Heart right ventricle (tissue), 16 donors: ENCODE measurements around the gene RBMS3. TPM values are rescaled to one million over a fixed set of nuclear protein-coding genes. Genes with fewer than 3 reads are reported as not detected.

Experiments used
- ATAC-seq, 8 donors: fragments of 200-7000 bp; cut with Tn5 transposase; one replicate each; pipeline ENCODE4 v1.9.1; 2020; ENCODE audit warnings: mild to moderate bottlenecking in 8 of 8, moderate library complexity in 8 of 8, moderate number of reproducible peaks in 1 of 8
- DNase-seq, 2 donors: peaks; one replicate each; pipeline ENCODE4 v3.0.0-alpha.2; 2020
- H3K27ac ChIP-seq, 10 donors: fragments of 200-600 bp; sonication (generic) in 2 of 10; one replicate each; pipeline versions ENCODE4 v1.5.0 to v1.8.0; 2020 to 2022; ENCODE audit warnings: mild to moderate bottlenecking in 3 of 10
- H3K27me3 ChIP-seq, 7 donors: fragments of 200-600 bp; one replicate each; pipeline ENCODE4 v1.8.0; 2021 to 2022; ENCODE audit warnings: mild to moderate bottlenecking in 2 of 7
- H3K36me3 ChIP-seq, 9 donors: fragments of 200-600 bp; sonication (generic) in 1 of 9; one replicate each; pipeline versions ENCODE4 v1.5.0 to v1.8.0; 2020 to 2022; ENCODE audit warnings: mild to moderate bottlenecking in 2 of 9
- H3K4me1 ChIP-seq, 9 donors: fragments of 200-600 bp; sonication (generic) in 1 of 9; one replicate each; pipeline versions ENCODE4 v1.5.0 to v1.8.0; 2020 to 2022; ENCODE audit warnings: mild to moderate bottlenecking in 4 of 9
- H3K4me3 ChIP-seq, 10 donors: fragments of 200-600 bp; sonication (generic) in 2 of 10; one replicate each; pipeline versions ENCODE4 v1.5.0 to v1.8.0; 2020 to 2022; ENCODE audit warnings: mild to moderate bottlenecking in 7 of 10, moderate library complexity in 2 of 10
- H3K9me3 ChIP-seq, 11 donors: fragments of 200-600 bp in 10 of 11; sonication (generic) in 2 of 11; one replicate each; pipeline versions ENCODE4 v1.5.0 to v1.8.0; 2013 to 2022; ENCODE audit warnings: mild to moderate bottlenecking in 2 of 11, control low read depth in 1 of 11, moderate library complexity in 1 of 11
- CTCF ChIP-seq, 9 donors: fragments of 200-600 bp; sonication (generic) in 2 of 9; IDR thresholded peaks; one replicate each; pipeline versions ENCODE4 v1.5.0 to v1.8.0; 2021 to 2022; ENCODE audit warnings: antibody characterized with exemption in 9 of 9, mild to moderate bottlenecking in 5 of 9, moderate library complexity in 1 of 9
- WGBS, 2 donors: extraction: QIAGEN DNeasy Blood & Tissue Kit; methylation state at CpG; one replicate each; pipeline ENCODE4 v1.1.7; 2013; ENCODE audit warnings: inconsistent platforms in 1 of 2; 5-methylcytosine and 5-hydroxymethylcytosine counted together
- intact Hi-C, 10 donors: fragments of 100-400 bp; cut with DNase I; formaldehyde crosslinking; loops; one replicate each; pipeline versions ENCODE4 v1.11.1 to v1.14.2; 2022
- polyA plus RNA-seq, 2 donors: library from polyadenylated mRNA; stranded (reverse); fragments of 200-250 nt; gene quantifications; one replicate each; pipeline ENCODE4 v1.2.3, GENCODE V29; 2013
- total RNA-seq, 10 donors: library from RNA; stranded (reverse); fragmentation: NEBNext Ultra II Directional in 3 of 10; extraction: Animal tissue kit (Norgen Biotek cat#: 25700) in 3 of 10; gene quantifications; one replicate each; pipeline versions ENCODE4 v1.2.1 to v1.2.4, GENCODE V29; 2021 to 2023
- donor health status: Arrhythmogenic right ventricular cardiomyopathy.
- donor health status: ischemic (EF 13 %, LVEDD 7.1; RV severe dilation, severe dysfunction).
- donor health status: healthy with polysubstance abuse.
- donor health status: DM: no; HTN: yes; CAD: no.
- donor health status: DM: no; HTN: no; CAD: no.
- donor health status: ischemic (EF 25% LVEDD 6.9; RV normal size, moderate dysfunction).
- donor health status: ischemic (EF 25% LVEDD 5.7; RV mildly dilated, moderate dysfunction).
- donor health status: healthy.
- donor health status: DM: yes; HTN: yes; CAD: no.
- donor health status: Ischemic cardiomyopathy.
- donor health status: ischemic (EF 35%, LVEDD 5.7; RV mildly dilated, moderate dysfunction).
- donor health status: nonischemic (EF 11% LVEDD 7.7; RV severe dilation, severe dysfunction).
- donor health status: DM: yes; HTN: yes; CAD: no.
- donor health status: PGD.
- donor health status: ischemic (EF 29% LVEDD 5.4; RV normal size, mild dysfunction).
- donor health status: nonischemic (EF 23%, LVEDD 6.1; RV moderate dilation, normal function).

Gene RBMS3
- total and polyA plus RNA-seq, 12 donors = 3.2 to 41.1 (median 26.4) TPM

GRCh38 chr3:29267226-29267625 lies 13.6 kb upstream of the RBMS3 start:
- TF ChIP-seq CTCF (IDR thresholded peaks at IDR 0.05) = no peak
- ATAC-seq = no peak
- intact Hi-C loops = no loop called here
- no peak for DNase-seq
- Histone ChIP-seq H3K27me3 (no peaks in the 10 kb centered on the region), H3K9me3 (no peaks in the 10 kb centered on the region), H3K27ac (no peak overlapping the region), H3K36me3 (no peaks in the 10 kb centered on the region), H3K4me1 (no peaks in the 10 kb centered on the region), H3K4me3 (no peak overlapping the region)
- WGBS, 2 donors = 81 to 82% methylated on average over 4 of the region's 4 CpGs

GRCh38 chr3:29268651-29269050 lies 12.2 kb upstream of the RBMS3 start:
- intact Hi-C loops = no loop called here
- no peaks in the 10 kb centered on the region for H3K36me3 ChIP-seq
- DNase-seq = no peak
- H3K4me1 ChIP-seq = no peaks in the 10 kb centered on the region
- H3K4me3 ChIP-seq = no peak overlapping the region
- H3K27me3 ChIP-seq = no peaks in the 10 kb centered on the region
- no peaks in the 10 kb centered on the region for H3K9me3 ChIP-seq
- no peak for TF ChIP-seq CTCF (IDR thresholded peaks at IDR 0.05)
- H3K27ac ChIP-seq = no peak overlapping the region
- 95 to 99% methylated on average over 2 of the region's 2 CpGs for WGBS, 2 donors
- ATAC-seq = no peak

- Histone ChIP-seq H3K27me3 (no peaks in the 10 kb centered on the region), H3K36me3 (no peaks in the 10 kb centered on the region), H3K4me1 (peaks cover 0 to 7% (median 0%) of the 10 kb centered on the region in 9 donors), H3K27ac (no peak overlapping the region), H3K9me3 (no peaks in the 10 kb centered on the region), H3K4me3 (no peak overlapping the region)
- intact Hi-C loops = loop anchor here in 3 of 10 donors (10.0 kb wide), 4 partner anchors 86 to 504 kb away; no protein-coding TSS in a partner anchor
- ATAC-seq (no peak), DNase-seq (no peak)
- TF ChIP-seq CTCF (IDR thresholded peaks at IDR 0.05) = no peak
- WGBS, 2 donors = 97 to 100% methylated on average over 1 of the region's 1 CpG
These were observed 10.1 kb upstream of the RBMS3 start for GRCh38 chr3:29270752-29271151.

GRCh38 chr3:29271475-29271874 lies 9.4 kb upstream of the RBMS3 start:
- Histone ChIP-seq H3K4me1 (peaks cover 0 to 7% (median 0%) of the 10 kb centered on the region in 9 donors), H3K9me3 (no peaks in the 10 kb centered on the region), H3K36me3 (no peaks in the 10 kb centered on the region), H3K27me3 (no peaks in the 10 kb centered on the region), H3K27ac (no peak overlapping the region), H3K4me3 (no peak overlapping the region)
- no peak for ATAC-seq
- no peak for TF ChIP-seq CTCF (IDR thresholded peaks at IDR 0.05)
- intact Hi-C loops = loop anchor here in 3 of 10 donors (10.0 kb wide), 4 partner anchors 87 to 503 kb away; no protein-coding TSS in a partner anchor
- DNase-seq = no peak
- WGBS, 2 donors = 80 to 83% methylated on average over 3 of the region's 3 CpGs
